C4-2B (cell line): ENCODE results near the gene TECTA.
A peak's percentile ranks its signal among the peaks of the same experiment; 100 is the strongest.

ENCODE experiments used
- H3K27ac ChIP-seq: fragments of 450-650 bp; 2 replicates; pipeline ENCODE4 v1.5.1; 2017
- CTCF ChIP-seq: fragments of 450-650 bp; conservative IDR thresholded peaks from 2 replicates; pipeline ENCODE4 v1.5.1; 2017; ENCODE audit warnings: mild to moderate bottlenecking
- ZFX ChIP-seq: fragments of 450-650 bp; IDR thresholded peaks from 2 replicates; pipeline ENCODE4 v1.6.1; 2017

Gene TECTA

GRCh38 chr11:121129362-121130340 lies 28.6 kb downstream of the TECTA start:
- TF ChIP-seq ZFX (no peak), CTCF (no peak)
- H3K27ac ChIP-seq = no peak overlapping the region

- H3K27ac ChIP-seq = no peak overlapping the region
- TF ChIP-seq CTCF (no peak), ZFX (no peak)
These were observed 30.6 kb downstream of the TECTA start for GRCh38 chr11:121131656-121132055.

- TF ChIP-seq ZFX (no peak), CTCF (peak; percentile 58)
- peak overlapping the region; percentile 50 for H3K27ac ChIP-seq
These were observed 31.4 kb downstream of the TECTA start for GRCh38 chr11:121132211-121132976.

- H3K27ac ChIP-seq = no peak overlapping the region
- no peak for TF ChIP-seq ZFX
- TF ChIP-seq CTCF = no peak
These were observed 33.8 kb downstream of the TECTA start for GRCh38 chr11:121134741-121135312.

- TF ChIP-seq ZFX (no peak), CTCF (no peak)
- no peak overlapping the region for H3K27ac ChIP-seq
These were observed 36.0 kb downstream of the TECTA start for GRCh38 chr11:121137005-121137404.

GRCh38 chr11:121138259-121138658 lies 37.2 kb downstream of the TECTA start:
- TF ChIP-seq CTCF (no peak), ZFX (no peak)
- no peak overlapping the region for H3K27ac ChIP-seq

- TF ChIP-seq CTCF = no peak
These were observed 39.3 kb downstream of the TECTA start for GRCh38 chr11:121140369-121140768.

More at GRCh38 chr11:121140369-121140768, 39.3 kb downstream of the TECTA start:
- H3K27ac ChIP-seq = no peak overlapping the region
